H1 (cell line): Measurements from ENCODE around the gene CUX1. TPM values are rescaled to one million over a fixed set of nuclear protein-coding genes. Genes with fewer than 3 reads are reported as not detected.

Experiments used
- CTCF ChIA-PET: fragments of 300-600 bp; sonication (Branson Sonifier 250); formaldehyde crosslinking; loops from one replicate; lab custom pipeline; 2021; ENCODE audit not compliant: partially characterized antibody; lab: Charles Lee
- POLR2A ChIA-PET: fragments of 300-600 bp; sonication (Branson Sonifier 250); formaldehyde crosslinking; loops from one replicate; lab custom pipeline; 2021; ENCODE audit warnings: inconsistent platforms; ENCODE audit not compliant: partially characterized antibody; lab: Charles Lee
- DNase-seq, 2 experiments: peaks; one replicate each; pipeline versions ENCODE4 v3.0.0 to v3.0.0-alpha.2; 2010 to 2022; ENCODE audit warnings: low spot score in 2 of 2, low read depth in 1 of 2, mixed read lengths in 1 of 2
- FAIRE-seq: peaks from 2 replicates; lab custom pipeline; 2011; peaks lifted over from hg19 to GRCh38; lab: Jason Lieb, UNC
- H2AFZ ChIP-seq: 2 replicates; pipeline ENCODE4 v1.8.1; 2012; ENCODE audit warnings: low read length, inconsistent platforms
- H2AK5ac ChIP-seq: 2 replicates; pipeline ENCODE4 v1.6.1; 2013; ENCODE audit warnings: low read depth, low read length
- H2BK120ac ChIP-seq: replicated peaks from 2 replicates; pipeline ENCODE3; 2013; ENCODE audit warnings: low read depth, low read length, inconsistent platforms
- H2BK12ac ChIP-seq: 2 replicates; pipeline ENCODE4 v1.6.1; 2013; ENCODE audit warnings: low read depth, low read length
- H2BK15ac ChIP-seq: 2 replicates; pipeline ENCODE4 v1.6.1; 2013; ENCODE audit warnings: low read length
- H2BK20ac ChIP-seq: 2 replicates; pipeline ENCODE4 v1.6.1; 2013; ENCODE audit warnings: low read length
- H2BK5ac ChIP-seq: 2 replicates; pipeline ENCODE4 v1.6.1; 2013; ENCODE audit warnings: low read depth, low read length
- H3K14ac ChIP-seq: 2 replicates; pipeline ENCODE4 v1.6.1; 2013; ENCODE audit warnings: inconsistent platforms; ENCODE audit not compliant: insufficient read length
- H3K18ac ChIP-seq: 2 replicates; pipeline ENCODE4 v1.6.1; 2013; ENCODE audit warnings: low read length; ENCODE audit errors: extremely low read depth
- H3K23ac ChIP-seq: 2 replicates; pipeline ENCODE4 v1.6.1; 2013; ENCODE audit warnings: inconsistent platforms; ENCODE audit not compliant: insufficient read length
- H3K23me2 ChIP-seq: 2 replicates; pipeline ENCODE4 v1.6.1; 2013; ENCODE audit warnings: low read depth, low read length
- H3K27ac ChIP-seq: 2 replicates; pipeline ENCODE4 v1.6.1; 2011; ENCODE audit warnings: low read depth, low read length, inconsistent platforms
- H3K27me3 ChIP-seq, 4 experiments: replicated peaks in 1 of 4; 1 replicate in 1 of 4; 2 replicates in 3 of 4; pipeline versions ENCODE4 v1.6.1 to v1.8.1; 2011 to 2013; ENCODE audit warnings: low read length in 3 of 4, mild to moderate bottlenecking in 3 of 4, inconsistent platforms in 2 of 4, mixed read lengths in 2 of 4, moderate library complexity in 1 of 4; ENCODE audit not compliant: control insufficient read depth in 3 of 4, insufficient read depth in 3 of 4; ENCODE audit errors: extremely low read depth in 1 of 4
- H3K36me3 ChIP-seq, 4 experiments: 2 replicates each; pipeline versions ENCODE4 v1.6.1 to v1.8.1; 2011 to 2013; ENCODE audit warnings: mild to moderate bottlenecking in 4 of 4, low read length in 3 of 4, moderate library complexity in 2 of 4, control low read depth in 1 of 4, inconsistent platforms in 1 of 4; ENCODE audit not compliant: insufficient read depth in 4 of 4, control insufficient read depth in 2 of 4
- H3K4ac ChIP-seq: replicated peaks from 2 replicates; pipeline ENCODE3; 2013; ENCODE audit warnings: low read length, low read depth, mixed read lengths, inconsistent platforms; ENCODE audit not compliant: insufficient read length
- H3K4me1 ChIP-seq, 4 experiments: replicated peaks in 1 of 4; 1 replicate in 1 of 4; 2 replicates in 3 of 4; pipeline versions ENCODE4 v1.6.1 to v1.8.1; 2011 to 2013; ENCODE audit warnings: low read length in 3 of 4, inconsistent platforms in 2 of 4, mixed read lengths in 1 of 4; ENCODE audit not compliant: insufficient read depth in 4 of 4, control insufficient read depth in 3 of 4
- H3K4me2 ChIP-seq, 2 experiments: 2 replicates each; pipeline versions ENCODE4 v1.6.1 to v1.8.1; 2011 to 2013; ENCODE audit warnings: low read depth in 2 of 2, low read length in 2 of 2, control low read depth in 1 of 2, inconsistent platforms in 1 of 2, mild to moderate bottlenecking in 1 of 2; ENCODE audit not compliant: insufficient read depth in 1 of 2
- H3K4me3 ChIP-seq, 4 experiments: fragments of 200-600, 300-600 bp in 1 of 4; sonication (generic), shearing (Covaris generic), sonication (Bioruptor Twin) in 1 of 4; 2 replicates each; pipeline versions ENCODE4 v1.5.1 to v1.8.1; 2011 to 2016; ENCODE audit warnings: low read length in 4 of 4, low read depth in 3 of 4, control low read depth in 2 of 4, inconsistent platforms in 2 of 4, mild to moderate bottlenecking in 2 of 4, mixed read lengths in 1 of 4, moderate library complexity in 1 of 4; ENCODE audit not compliant: insufficient read depth in 2 of 4; ENCODE audit errors: extremely low read depth in 1 of 4
- H3K56ac ChIP-seq: replicated peaks from 2 replicates; pipeline ENCODE3; 2013; ENCODE audit warnings: low read depth, mild to moderate bottlenecking, mixed read lengths, low read length, inconsistent platforms; ENCODE audit not compliant: insufficient read length
- H3K79me1 ChIP-seq: 2 replicates; pipeline ENCODE4 v1.6.1; 2013; ENCODE audit warnings: low read depth, low read length, control low read depth
- H3K79me2 ChIP-seq, 2 experiments: 2 replicates each; pipeline versions ENCODE4 v1.6.1 to v1.8.1; 2012 to 2013; ENCODE audit warnings: low read length in 2 of 2, mild to moderate bottlenecking in 2 of 2, inconsistent platforms in 1 of 2; ENCODE audit not compliant: insufficient read depth in 2 of 2, control insufficient read depth in 1 of 2
- H3K9ac ChIP-seq, 4 experiments: replicated peaks in 1 of 4; 1 replicate in 1 of 4; 2 replicates in 3 of 4; pipeline versions ENCODE4 v1.6.1 to v1.8.1; 2011 to 2013; ENCODE audit warnings: low read depth in 3 of 4, low read length in 3 of 4, control low read depth in 2 of 4, mild to moderate bottlenecking in 2 of 4, moderate library complexity in 2 of 4, inconsistent platforms in 1 of 4; ENCODE audit errors: extremely low read depth in 1 of 4
- H3K9me3 ChIP-seq, 2 experiments: 2 replicates each; pipeline versions ENCODE4 v1.6.1 to v1.8.1; 2012 to 2013; ENCODE audit warnings: mild to moderate bottlenecking in 2 of 2, moderate library complexity in 2 of 2, control low read depth in 1 of 2, inconsistent platforms in 1 of 2, low read depth in 1 of 2, low read length in 1 of 2, mixed read lengths in 1 of 2; ENCODE audit not compliant: insufficient read depth in 2 of 2
- H4K20me1 ChIP-seq, 2 experiments: replicated peaks in 1 of 2; 2 replicates each; pipeline versions ENCODE3 to v1.8.1; 2011 to 2013; ENCODE audit warnings: inconsistent platforms in 2 of 2, low read length in 2 of 2, mild to moderate bottlenecking in 1 of 2; ENCODE audit not compliant: insufficient read depth in 2 of 2, control insufficient read depth in 1 of 2
- H4K5ac ChIP-seq: 2 replicates; pipeline ENCODE4 v1.6.1; 2013; ENCODE audit warnings: low read length, low read depth, mixed read lengths, inconsistent platforms; ENCODE audit not compliant: insufficient read length
- H4K8ac ChIP-seq: 2 replicates; pipeline ENCODE4 v1.8.0; 2013; ENCODE audit warnings: mild to moderate bottlenecking, moderate library complexity, low read length, inconsistent platforms; ENCODE audit not compliant: insufficient read depth; ENCODE audit errors: extremely low read depth
- H4K91ac ChIP-seq: replicated peaks from 2 replicates; pipeline ENCODE3; 2013; ENCODE audit warnings: low read length, mixed read lengths, inconsistent platforms; ENCODE audit not compliant: insufficient read length
- ATF2 ChIP-seq: IDR thresholded peaks from 2 replicates; pipeline ENCODE4 v1.6.1; 2012; ENCODE audit warnings: low read length, inconsistent platforms
- BCL11A ChIP-seq, 2 experiments: IDR thresholded peaks; one replicate each; pipeline ENCODE4 v1.6.1; 2011; ENCODE audit warnings: low read depth in 2 of 2, low read length in 2 of 2, mild to moderate bottlenecking in 2 of 2
- CEBPB ChIP-seq: IDR thresholded peaks from 2 replicates; pipeline ENCODE4 v1.6.1; 2012; ENCODE audit warnings: low read depth, low read length
- EZH2 ChIP-seq: fragments of 200-600 bp; sonication (generic); IDR thresholded peaks from 2 replicates; pipeline ENCODE4 v1.7.1; 2012; ENCODE audit warnings: low read depth, mild to moderate bottlenecking, moderate library complexity, low read length, inconsistent platforms; ENCODE audit not compliant: severe bottlenecking
- NANOG ChIP-seq: IDR thresholded peaks from 2 replicates; pipeline ENCODE4 v1.6.1; 2011; ENCODE audit warnings: low read length, low read depth, mild to moderate bottlenecking, inconsistent platforms; ENCODE audit not compliant: insufficient read depth, poor library complexity, severe bottlenecking
- PHF8 ChIP-seq: fragments of 200-600 bp; sonication (generic); conservative IDR thresholded peaks from 2 replicates; pipeline ENCODE4 v1.7.1; 2012; ENCODE audit warnings: low read depth, mild to moderate bottlenecking, inconsistent platforms, low read length, moderate library complexity
- RXRA ChIP-seq: IDR thresholded peaks from 2 replicates; pipeline ENCODE4 v1.6.1; 2011; ENCODE audit warnings: low read depth, mild to moderate bottlenecking, low read length, moderate library complexity; ENCODE audit not compliant: insufficient read depth
- SAP30 ChIP-seq: fragments of 300-600 bp; sonication (generic); IDR thresholded peaks from 2 replicates; pipeline ENCODE4 v1.7.1; 2012; ENCODE audit warnings: low read length, moderate library complexity, mild to moderate bottlenecking, inconsistent platforms; ENCODE audit not compliant: insufficient read depth, insufficient replicate concordance
- TAF1 ChIP-seq: IDR thresholded peaks from 2 replicates; pipeline ENCODE4 v1.6.1; 2011; ENCODE audit warnings: mild to moderate bottlenecking, low read depth, low read length
- WGBS, 2 experiments: shearing (Covaris generic) in 1 of 2; methylation state at CpG; one replicate each; pipeline versions ENCODE4 v1.1.6 to v1.1.7; 2013 to 2015; ENCODE audit warnings: low lambda C conversion rate in 2 of 2, mixed read lengths in 2 of 2, inconsistent platforms in 1 of 2, low coverage in 1 of 2, missing lambda C conversion rate in 1 of 2; ENCODE audit not compliant: insufficient replicate concordance in 2 of 2, insufficient coverage in 1 of 2, insufficient read length in 1 of 2; ENCODE audit errors: extremely low coverage in 1 of 2, missing lambda C conversion rate in 1 of 2; 5-methylcytosine and 5-hydroxymethylcytosine counted together
- polyA plus RNA-seq, 7 experiments: library from polyadenylated mRNA; depleted of rRNA in 3 of 7; stranded (reverse) in 5 of 7; unstranded in 2 of 7; fragments of >200 nt in 5 of 7; fragments of 200-250 nt in 2 of 7; gene quantifications; 1 replicate in 5 of 7; 2 replicates in 1 of 7; 4 replicates in 1 of 7; pipeline versions ENCODE4 v1.2.1 to v1.2.3, GENCODE V29; 2011 to 2013; ENCODE audit warnings: missing spikeins in 2 of 7, mixed read lengths in 2 of 7
- total RNA-seq: library from RNA; stranded (reverse); fragmentation: NEBNext Ultra II Directional; extraction: Animal tissue kit (Norgen Biotek cat#: 25700); gene quantifications from 2 replicates; pipeline ENCODE4 v1.2.1, GENCODE V29; 2021

The CUX1 gene
- total and polyA plus RNA-seq, 2 of the 8 experiments (the other 6 are each of a cell fraction or from before 2014, with no cell fraction given), result 21.6 to 65.9 TPM

GRCh38 chr7:102318482-102318971, 501.1 kb downstream of the CUX1 start:
- no peak overlapping the region for H3K4ac ChIP-seq
- H3K9me3 ChIP-seq, result no peaks in the 10 kb centered on the region
- peaks cover 0 to 4% (median 2%) of the 10 kb centered on the region in 4 experiments; a peak in 3 of 8 replicates for H3K36me3 ChIP-seq
- no peaks in the 10 kb centered on the region for H3K79me1 ChIP-seq
- POLR2A ChIA-PET, result interaction anchor here (1.1 kb wide), 1 partner anchor 12 kb away, joined by 3 read pairs; no protein-coding TSS in a partner anchor
- no peak overlapping the region for H2AK5ac ChIP-seq
- H3K4me1 ChIP-seq, result peaks cover 4 to 12% (median 8%) of the 10 kb centered on the region in 4 experiments; a peak in 6 of 7 replicates
- H4K8ac ChIP-seq, result no peak overlapping the region
- H2BK15ac ChIP-seq, result no peak overlapping the region
- no peak overlapping the region for H2BK120ac ChIP-seq
- no peak overlapping the region for H3K27ac ChIP-seq
- H4K5ac ChIP-seq, result no peak overlapping the region
- 87% methylated on average over 6 of the region's 7 CpGs; no CpG with 5 or more reads in 1 of the 2 experiments for WGBS, 2 experiments
- H3K9ac ChIP-seq, result no peak overlapping the region
- DNase-seq, result no peak
- no peak overlapping the region for H3K4me2 ChIP-seq
- no peak overlapping the region for H2BK5ac ChIP-seq
- FAIRE-seq, result no peak
- peaks cover 0 to 2% (median 0%) of the 10 kb centered on the region in 4 experiments; a peak in 2 of 7 replicates for H3K27me3 ChIP-seq
- H3K23ac ChIP-seq, result no peak overlapping the region
- no peak overlapping the region for H3K14ac ChIP-seq
- H2BK20ac ChIP-seq, result no peak overlapping the region
- H2AFZ ChIP-seq, result no peak overlapping the region
- peaks cover 5% of the 10 kb centered on the region for H3K23me2 ChIP-seq
- no peak overlapping the region for H4K91ac ChIP-seq
- no peak overlapping the region for H3K4me3 ChIP-seq
- H2BK12ac ChIP-seq, result no peak overlapping the region
- CTCF ChIA-PET, result interaction anchor here (0.6 to 8.6 kb wide), 10 partner anchors 12 to 138 kb away, joined by 3 to 134 read pairs (median 6); no protein-coding TSS in a partner anchor
- no peak overlapping the region for H3K18ac ChIP-seq
- H3K56ac ChIP-seq, result no peak overlapping the region
- H4K20me1 ChIP-seq, result peaks cover 0 to 7% of the 10 kb centered on the region in 2 experiments
- TF ChIP-seq EZH2 (no peak), SAP30 (no peak), TAF1 (no peak), BCL11A (IDR thresholded peaks at IDR 0.05; ENCODE audit: low read depth in 2 of 2, low read length in 2 of 2) (no peak), ATF2 (no peak), NANOG (no peak), PHF8 (no peak), RXRA (no peak), CEBPB (no peak)
- no peaks in the 10 kb centered on the region for H3K79me2 ChIP-seq
